GM12872 (cell line): ENCODE measurements around the gene PIK3C2G.

ENCODE experiments used
- TF ChIP-seq, protein P1 (sequence below): IDR thresholded peaks from 3 replicates; pipeline ENCODE4 v1.5.1; 2011; ENCODE audit warnings: low read depth, mild to moderate bottlenecking, low read length, moderate library complexity; ENCODE audit not compliant: insufficient read depth

The PIK3C2G gene

DNA sequence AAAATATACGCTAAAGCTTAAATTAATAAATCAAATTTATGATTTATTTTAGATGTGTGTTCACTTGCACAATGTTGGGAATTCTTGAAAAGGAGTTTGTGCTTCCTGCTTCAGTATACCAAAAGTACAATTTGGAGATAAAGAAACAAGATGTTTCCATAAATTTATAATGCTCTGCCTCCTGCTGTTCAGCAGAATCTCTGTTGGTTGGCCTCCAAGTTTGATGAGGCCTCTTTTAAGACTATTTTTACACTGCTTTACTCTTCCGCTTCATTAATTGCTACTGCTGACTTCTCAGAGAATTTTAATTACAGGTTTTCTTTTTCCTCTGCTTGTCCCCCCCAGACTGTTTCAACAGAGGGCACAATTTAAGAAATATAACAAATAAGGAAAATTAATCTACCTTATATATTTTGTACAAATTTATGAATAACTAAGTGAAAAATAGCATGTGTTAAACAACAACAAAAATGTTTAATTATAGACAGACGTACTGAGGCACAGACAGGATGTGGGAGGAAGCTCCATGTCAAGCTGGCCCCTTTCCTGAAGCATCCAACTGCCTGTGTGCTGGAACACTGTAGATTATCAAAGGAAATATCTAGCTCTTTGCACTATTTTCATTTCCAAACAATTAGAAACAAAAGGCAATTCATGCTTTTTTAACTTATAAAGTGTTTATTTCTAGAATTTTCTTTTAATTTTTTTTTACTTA lies 83.9 kb downstream of the PIK3C2G start:
- TF ChIP-seq, protein P1, sequence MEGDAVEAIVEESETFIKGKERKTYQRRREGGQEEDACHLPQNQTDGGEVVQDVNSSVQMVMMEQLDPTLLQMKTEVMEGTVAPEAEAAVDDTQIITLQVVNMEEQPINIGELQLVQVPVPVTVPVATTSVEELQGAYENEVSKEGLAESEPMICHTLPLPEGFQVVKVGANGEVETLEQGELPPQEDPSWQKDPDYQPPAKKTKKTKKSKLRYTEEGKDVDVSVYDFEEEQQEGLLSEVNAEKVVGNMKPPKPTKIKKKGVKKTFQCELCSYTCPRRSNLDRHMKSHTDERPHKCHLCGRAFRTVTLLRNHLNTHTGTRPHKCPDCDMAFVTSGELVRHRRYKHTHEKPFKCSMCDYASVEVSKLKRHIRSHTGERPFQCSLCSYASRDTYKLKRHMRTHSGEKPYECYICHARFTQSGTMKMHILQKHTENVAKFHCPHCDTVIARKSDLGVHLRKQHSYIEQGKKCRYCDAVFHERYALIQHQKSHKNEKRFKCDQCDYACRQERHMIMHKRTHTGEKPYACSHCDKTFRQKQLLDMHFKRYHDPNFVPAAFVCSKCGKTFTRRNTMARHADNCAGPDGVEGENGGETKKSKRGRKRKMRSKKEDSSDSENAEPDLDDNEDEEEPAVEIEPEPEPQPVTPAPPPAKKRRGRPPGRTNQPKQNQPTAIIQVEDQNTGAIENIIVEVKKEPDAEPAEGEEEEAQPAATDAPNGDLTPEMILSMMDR = no peak

DNA sequence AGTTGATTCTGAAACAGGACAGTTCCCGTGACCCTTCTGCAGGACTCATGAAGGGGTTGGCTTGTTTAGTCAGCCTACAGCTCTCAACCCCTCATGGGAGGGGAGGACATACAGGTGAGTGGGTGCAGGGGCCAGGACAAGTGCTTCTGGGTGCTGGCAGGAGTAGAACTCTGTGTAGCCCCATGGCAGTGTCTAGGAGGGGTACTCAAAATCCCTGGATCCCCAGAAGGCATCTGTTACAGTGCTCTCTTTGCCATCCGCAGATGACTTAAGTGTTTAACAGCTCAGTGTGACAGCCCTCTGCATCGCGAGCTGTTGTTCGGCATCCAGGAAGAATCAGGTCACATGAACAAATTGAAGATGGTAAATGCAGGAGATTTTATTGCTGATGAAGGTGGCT lies 91.0 kb downstream of the PIK3C2G start:
- TF ChIP-seq, protein P1 = no peak

DNA sequence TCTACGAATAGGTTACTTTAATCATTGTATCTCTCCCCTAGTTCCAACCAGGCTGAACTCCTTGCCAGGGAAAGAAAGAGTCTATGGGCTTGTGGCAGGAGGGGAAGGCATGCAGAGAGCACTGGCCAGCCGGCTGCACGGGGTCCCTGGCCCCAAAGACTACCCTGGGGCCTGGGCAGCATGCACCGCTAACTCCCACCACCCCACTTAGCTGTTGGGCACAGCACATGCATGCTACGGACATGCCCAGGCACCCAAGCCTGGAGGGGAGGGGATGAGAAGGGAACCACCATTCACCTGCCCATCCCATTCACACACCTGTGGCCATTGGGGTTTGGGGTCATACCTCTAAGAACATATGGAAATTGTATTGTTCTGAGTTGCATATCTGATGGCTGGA lies 94.1 kb downstream of the PIK3C2G start:
- TF ChIP-seq, protein P1 = no peak

DNA sequence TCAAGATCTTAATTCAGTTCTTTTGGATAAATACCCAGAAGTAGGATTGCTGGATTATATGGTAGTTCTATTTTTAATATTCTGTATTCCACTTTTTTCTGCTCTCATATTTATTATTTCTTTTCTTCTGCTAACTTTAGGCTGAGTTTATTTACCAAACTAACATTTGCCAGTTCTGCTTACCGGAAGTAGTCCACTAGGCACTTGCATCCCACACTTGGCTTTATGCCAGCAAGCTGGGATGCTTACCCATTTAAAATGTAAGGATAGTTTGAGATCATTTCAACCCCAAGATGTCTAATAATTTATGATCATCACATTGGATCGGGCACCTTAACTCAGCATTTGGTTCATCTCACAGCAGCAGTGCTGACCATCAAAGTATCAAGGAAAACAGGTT lies 96.8 kb downstream of the PIK3C2G start:
- TF ChIP-seq, protein P1 = no peak

DNA sequence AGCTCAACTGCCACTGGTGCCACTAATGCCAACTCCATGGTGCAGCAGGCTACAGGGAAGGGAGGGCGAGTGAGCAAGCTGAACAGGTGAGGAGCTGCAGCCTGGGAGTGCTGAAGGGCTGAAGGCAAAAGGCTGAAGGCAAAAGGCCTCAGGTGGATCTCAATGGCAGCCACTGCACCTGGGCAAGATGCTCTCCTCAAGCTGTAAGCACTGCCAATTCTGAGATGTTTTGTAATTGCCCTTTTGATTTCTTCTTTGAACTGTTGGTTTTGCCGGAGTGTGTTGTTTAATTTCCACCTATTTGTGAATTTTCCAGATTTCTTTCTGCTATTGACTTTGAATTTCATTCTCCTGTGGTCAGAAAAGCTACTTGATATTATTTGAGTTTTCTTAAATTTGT lies 97.6 kb downstream of the PIK3C2G start:
- TF ChIP-seq, protein P1 = no peak

DNA sequence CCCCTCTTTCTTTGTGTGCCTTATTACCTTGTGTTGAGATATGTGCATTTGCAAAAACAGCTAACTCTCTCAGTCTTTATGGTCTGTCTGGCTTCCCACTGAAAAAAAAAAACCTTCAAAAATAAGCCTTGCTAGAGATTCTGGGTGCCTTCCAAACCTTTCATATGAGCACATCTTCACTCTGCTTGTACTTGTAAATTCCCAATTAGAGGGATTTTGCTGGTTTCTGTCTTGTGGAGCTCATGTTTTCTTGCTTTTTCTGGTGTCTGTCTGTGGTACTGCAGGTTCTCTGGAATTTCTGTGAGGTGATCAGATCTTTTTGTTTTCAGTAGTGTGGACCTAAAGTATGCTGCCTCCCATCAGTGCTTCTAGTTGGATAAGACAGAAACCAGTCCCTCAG lies 100.1 kb downstream of the PIK3C2G start:
- TF ChIP-seq, protein P1 = no peak

DNA sequence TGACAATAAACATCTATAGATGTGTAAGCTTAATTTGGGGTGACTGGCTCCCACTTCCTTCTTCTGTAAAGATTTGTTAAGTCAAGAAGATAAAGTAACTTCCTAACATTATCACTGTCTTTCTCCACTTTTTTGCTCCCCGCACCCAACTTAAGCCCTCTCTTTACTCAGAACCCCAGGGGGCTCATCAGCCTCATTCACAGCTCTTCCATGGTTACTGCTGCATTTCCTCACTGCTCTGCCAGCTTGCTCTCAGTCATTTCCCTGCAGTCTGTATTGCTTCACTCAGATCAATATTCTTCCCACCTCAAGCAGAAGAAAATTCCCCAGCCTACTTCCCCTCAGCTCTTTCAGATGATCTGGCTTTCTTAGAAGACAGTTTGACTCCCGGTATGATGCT lies 102.0 kb downstream of the PIK3C2G start:
- TF ChIP-seq, protein P1 = no peak
